ENCODE data around the gene SLC1A2.

Gene SLC1A2

GRCh38 chr11:35414776-35415175, 4.6 kb downstream of the SLC1A2 start:
- TF ChIP-seq CTCF (IDR thresholded peaks at IDR 0.05; ENCODE audit: insufficient read depth, low read length, poor library complexity, severe bottlenecking) (no peak), EZH2phosphoT487 (conservative IDR thresholded peaks at IDR 0.05; ENCODE audit: low read length) (no peak)
- H3K27me3 ChIP-seq (ENCODE audit: low read length), result no peaks in the 10 kb centered on the region

GRCh38 chr11:35414311-35414710, 5.0 kb downstream of the SLC1A2 start:
- Histone ChIP-seq H3F3A (ENCODE audit: insufficient read depth) (no peaks in the 10 kb centered on the region), H3K27me3 (ENCODE audit: low read length) (no peaks in the 10 kb centered on the region), H3K4me3 (ENCODE audit: insufficient read depth, low read length, poor library complexity, severe bottlenecking) (no peak overlapping the region)

More at GRCh38 chr11:35414776-35415175, 4.6 kb downstream of the SLC1A2 start:
- Histone ChIP-seq H3K4me3 (ENCODE audit: insufficient read depth, low read length, poor library complexity, severe bottlenecking) (no peak overlapping the region), H3K9me2 (replicated peaks; ENCODE audit: insufficient read depth, low read length) (no peaks in the 10 kb centered on the region), H3K27ac (ENCODE audit: low read depth, low read length) (no peak overlapping the region), H3K9me3 (ENCODE audit: insufficient read depth, low read length) (no peaks in the 10 kb centered on the region), H3K4me2 (ENCODE audit: low read depth, low read length, poor library complexity, severe bottlenecking) (no peak overlapping the region), H3K36me3 (ENCODE audit: low read length) (no peaks in the 10 kb centered on the region), H3K9ac (ENCODE audit: low read length) (no peak overlapping the region), H3F3A (ENCODE audit: insufficient read depth) (no peaks in the 10 kb centered on the region), H4K20me1 (ENCODE audit: low read depth, low read length) (no peaks in the 10 kb centered on the region), H3K79me2 (ENCODE audit: insufficient read depth, low read length) (no peaks in the 10 kb centered on the region), H2AFZ (ENCODE audit: low read depth, low read length, severe bottlenecking) (no peak overlapping the region)

GRCh38 chr11:35413598-35413997, 5.8 kb downstream of the SLC1A2 start:
- no peak overlapping the region for H3K4me3 ChIP-seq (ENCODE audit: insufficient read depth, low read length, poor library complexity, severe bottlenecking)
- TF ChIP-seq CTCF (IDR thresholded peaks at IDR 0.05; ENCODE audit: insufficient read depth, low read length, poor library complexity, severe bottlenecking) (no peak), EZH2phosphoT487 (conservative IDR thresholded peaks at IDR 0.05; ENCODE audit: low read length) (no peak)
- H3K27me3 ChIP-seq (ENCODE audit: low read length), result no peaks in the 10 kb centered on the region
- H3K4me2 ChIP-seq (ENCODE audit: low read depth, low read length, poor library complexity, severe bottlenecking), result no peak overlapping the region
- no peak overlapping the region for H3K27ac ChIP-seq (ENCODE audit: low read depth, low read length)
- no peaks in the 10 kb centered on the region for H3K9me3 ChIP-seq (ENCODE audit: insufficient read depth, low read length)
- H3K9ac ChIP-seq (ENCODE audit: low read length), result no peak overlapping the region
- H3K36me3 ChIP-seq (ENCODE audit: low read length), result no peaks in the 10 kb centered on the region
- no peaks in the 10 kb centered on the region for H3K9me2 ChIP-seq (replicated peaks; ENCODE audit: insufficient read depth, low read length)
- H4K20me1 ChIP-seq (ENCODE audit: low read depth, low read length), result no peaks in the 10 kb centered on the region
- H3F3A ChIP-seq (ENCODE audit: insufficient read depth), result no peaks in the 10 kb centered on the region
- H3K79me2 ChIP-seq (ENCODE audit: insufficient read depth, low read length), result no peaks in the 10 kb centered on the region
- H2AFZ ChIP-seq (ENCODE audit: low read depth, low read length, severe bottlenecking), result no peak overlapping the region

More at GRCh38 chr11:35414311-35414710, 5.0 kb downstream of the SLC1A2 start:
- Histone ChIP-seq H3K36me3 (ENCODE audit: low read length) (no peaks in the 10 kb centered on the region), H3K4me2 (ENCODE audit: low read depth, low read length, poor library complexity, severe bottlenecking) (no peak overlapping the region), H2AFZ (ENCODE audit: low read depth, low read length, severe bottlenecking) (no peak overlapping the region), H4K20me1 (ENCODE audit: low read depth, low read length) (no peaks in the 10 kb centered on the region), H3K79me2 (ENCODE audit: insufficient read depth, low read length) (no peaks in the 10 kb centered on the region), H3K9ac (ENCODE audit: low read length) (no peak overlapping the region), H3K27ac (ENCODE audit: low read depth, low read length) (no peak overlapping the region), H3K9me2 (replicated peaks; ENCODE audit: insufficient read depth, low read length) (no peaks in the 10 kb centered on the region), H3K9me3 (ENCODE audit: insufficient read depth, low read length) (no peaks in the 10 kb centered on the region)
- TF ChIP-seq CTCF (IDR thresholded peaks at IDR 0.05; ENCODE audit: insufficient read depth, low read length, poor library complexity, severe bottlenecking) (no peak), EZH2phosphoT487 (conservative IDR thresholded peaks at IDR 0.05; ENCODE audit: low read length) (no peak)
